ENCODE results near the gene PTPRR.

The PTPRR gene

GRCh38 chr12:70920251-70920851, at the start of gene PTPRR:
Gene PTPRR, minus strand, starts transcription at chr12:70920738. Its CDS starts 348 bp downstream, at chr12:70920390.
- Histone ChIP-seq H3K9me3 (ENCODE audit: control insufficient read depth, insufficient read depth, low read length) (no peaks in the 10 kb centered on the region), H3K36me3 (ENCODE audit: insufficient read depth, low read length) (no peaks in the 10 kb centered on the region), H3K4me1 (ENCODE audit: insufficient read depth, low read length) (no peaks in the 10 kb centered on the region), H3K9ac (ENCODE audit: low read depth, low read length) (peak within 1 kb of the TSS; percentile 53; the same call in 1 of the 2 replicates)

GRCh38 chr12:70966996-70967790, 46.7 kb upstream of the PTPRR start:
- Histone ChIP-seq H3K9ac (ENCODE audit: low read depth, low read length) (no peak overlapping the region), H3K36me3 (ENCODE audit: insufficient read depth, low read length) (no peaks in the 10 kb centered on the region), H3K9me3 (ENCODE audit: control insufficient read depth, insufficient read depth, low read length) (no peaks in the 10 kb centered on the region), H3K4me1 (ENCODE audit: insufficient read depth, low read length) (no peaks in the 10 kb centered on the region)

- H3K9ac ChIP-seq (ENCODE audit: low read depth, low read length) = no peak overlapping the region
- no peaks in the 10 kb centered on the region for H3K9me3 ChIP-seq (ENCODE audit: control insufficient read depth, insufficient read depth, low read length)
- no peaks in the 10 kb centered on the region for H3K4me1 ChIP-seq (ENCODE audit: insufficient read depth, low read length)
- no peaks in the 10 kb centered on the region for H3K36me3 ChIP-seq (ENCODE audit: insufficient read depth, low read length)
Measured at GRCh38 chr12:70966046-70966445, 45.5 kb upstream of the PTPRR start.

GRCh38 chr12:70964867-70965510, 44.5 kb upstream of the PTPRR start:
- Histone ChIP-seq H3K4me1 (ENCODE audit: insufficient read depth, low read length) (no peaks in the 10 kb centered on the region), H3K36me3 (ENCODE audit: insufficient read depth, low read length) (no peaks in the 10 kb centered on the region), H3K9me3 (ENCODE audit: control insufficient read depth, insufficient read depth, low read length) (no peaks in the 10 kb centered on the region), H3K9ac (ENCODE audit: low read depth, low read length) (no peak overlapping the region)

- no peaks in the 10 kb centered on the region for H3K9me3 ChIP-seq (ENCODE audit: control insufficient read depth, insufficient read depth, low read length)
- H3K4me1 ChIP-seq (ENCODE audit: insufficient read depth, low read length) = no peaks in the 10 kb centered on the region
- H3K36me3 ChIP-seq (ENCODE audit: insufficient read depth, low read length) = no peaks in the 10 kb centered on the region
- no peak overlapping the region for H3K9ac ChIP-seq (ENCODE audit: low read depth, low read length)
Measured at GRCh38 chr12:70963081-70963660, 42.6 kb upstream of the PTPRR start.

- Histone ChIP-seq H3K9me3 (ENCODE audit: control insufficient read depth, insufficient read depth, low read length) (no peaks in the 10 kb centered on the region), H3K36me3 (ENCODE audit: insufficient read depth, low read length) (no peaks in the 10 kb centered on the region), H3K4me1 (ENCODE audit: insufficient read depth, low read length) (no peaks in the 10 kb centered on the region), H3K9ac (ENCODE audit: low read depth, low read length) (no peak overlapping the region)
Measured at GRCh38 chr12:70962226-70962794, 41.8 kb upstream of the PTPRR start.

- no peaks in the 10 kb centered on the region for H3K4me1 ChIP-seq (ENCODE audit: insufficient read depth, low read length)
- no peak overlapping the region for H3K9ac ChIP-seq (ENCODE audit: low read depth, low read length)
- H3K36me3 ChIP-seq (ENCODE audit: insufficient read depth, low read length) = no peaks in the 10 kb centered on the region
- H3K9me3 ChIP-seq (ENCODE audit: control insufficient read depth, insufficient read depth, low read length) = no peaks in the 10 kb centered on the region
Measured at GRCh38 chr12:70960484-70960883, 39.9 kb upstream of the PTPRR start.

- Histone ChIP-seq H3K36me3 (ENCODE audit: insufficient read depth, low read length) (no peaks in the 10 kb centered on the region), H3K9me3 (ENCODE audit: control insufficient read depth, insufficient read depth, low read length) (no peaks in the 10 kb centered on the region), H3K9ac (ENCODE audit: low read depth, low read length) (no peak overlapping the region), H3K4me1 (ENCODE audit: insufficient read depth, low read length) (no peaks in the 10 kb centered on the region)
Measured at GRCh38 chr12:70955415-70955814, 34.9 kb upstream of the PTPRR start.

GRCh38 chr12:70950451-70950850, 29.9 kb upstream of the PTPRR start:
- H3K9ac ChIP-seq (ENCODE audit: low read depth, low read length) = no peak overlapping the region
- no peaks in the 10 kb centered on the region for H3K9me3 ChIP-seq (ENCODE audit: control insufficient read depth, insufficient read depth, low read length)
- no peaks in the 10 kb centered on the region for H3K4me1 ChIP-seq (ENCODE audit: insufficient read depth, low read length)
- H3K36me3 ChIP-seq (ENCODE audit: insufficient read depth, low read length) = no peaks in the 10 kb centered on the region

- Histone ChIP-seq H3K4me1 (ENCODE audit: insufficient read depth, low read length) (no peaks in the 10 kb centered on the region), H3K9me3 (ENCODE audit: control insufficient read depth, insufficient read depth, low read length) (no peaks in the 10 kb centered on the region), H3K36me3 (ENCODE audit: insufficient read depth, low read length) (no peaks in the 10 kb centered on the region), H3K9ac (ENCODE audit: low read depth, low read length) (no peak overlapping the region)
Measured at GRCh38 chr12:70948976-70949336, 28.4 kb upstream of the PTPRR start.

GRCh38 chr12:70948236-70948975, 27.9 kb upstream of the PTPRR start:
- Histone ChIP-seq H3K9ac (ENCODE audit: low read depth, low read length) (no peak overlapping the region), H3K9me3 (ENCODE audit: control insufficient read depth, insufficient read depth, low read length) (no peaks in the 10 kb centered on the region), H3K4me1 (ENCODE audit: insufficient read depth, low read length) (no peaks in the 10 kb centered on the region), H3K36me3 (ENCODE audit: insufficient read depth, low read length) (no peaks in the 10 kb centered on the region)

- no peaks in the 10 kb centered on the region for H3K9me3 ChIP-seq (ENCODE audit: control insufficient read depth, insufficient read depth, low read length)
- H3K9ac ChIP-seq (ENCODE audit: low read depth, low read length) = no peak overlapping the region
- no peaks in the 10 kb centered on the region for H3K36me3 ChIP-seq (ENCODE audit: insufficient read depth, low read length)
- H3K4me1 ChIP-seq (ENCODE audit: insufficient read depth, low read length) = no peaks in the 10 kb centered on the region
Measured at GRCh38 chr12:70936203-70936813, 15.8 kb upstream of the PTPRR start.

GRCh38 chr12:70933133-70933532, 12.6 kb upstream of the PTPRR start:
- Histone ChIP-seq H3K9ac (ENCODE audit: low read depth, low read length) (no peak overlapping the region), H3K36me3 (ENCODE audit: insufficient read depth, low read length) (no peaks in the 10 kb centered on the region), H3K4me1 (ENCODE audit: insufficient read depth, low read length) (no peaks in the 10 kb centered on the region), H3K9me3 (ENCODE audit: control insufficient read depth, insufficient read depth, low read length) (no peaks in the 10 kb centered on the region)
